HepG2 (cell line): ENCODE results near the gene SYMPK. TPM values are rescaled to one million over a fixed set of nuclear protein-coding genes. Genes with fewer than 3 reads are reported as not detected.

Experiments
- ARNT ChIP-seq: fragments of 450-650 bp; IDR thresholded peaks from 2 replicates; pipeline ENCODE4 v1.6.1; 2017
- ARNT2 ChIP-seq: sonication (generic); formaldehyde crosslinking; IDR thresholded peaks from 2 replicates; pipeline ENCODE4 v1.8.0; 2022; ENCODE audit warnings: mild to moderate bottlenecking, low read depth, missing genetic modification reagents, moderate library complexity
- ATF1 ChIP-seq: IDR thresholded peaks from 2 replicates; pipeline ENCODE4 v1.6.1; 2016; ENCODE audit warnings: mild to moderate bottlenecking, control low read depth
- ATRX ChIP-seq: sonication (generic); formaldehyde crosslinking; IDR thresholded peaks from 2 replicates; pipeline ENCODE4 v1.4.0; 2020; ENCODE audit warnings: missing genetic modification reagents, borderline replicate concordance
- BORCS8-MEF2B ChIP-seq: sonication (generic); formaldehyde crosslinking; IDR thresholded peaks from 2 replicates; pipeline ENCODE4 v1.8.0; 2022; ENCODE audit warnings: mild to moderate bottlenecking, missing genetic modification reagents
- EED ChIP-seq: sonication (generic); formaldehyde crosslinking; IDR thresholded peaks from 2 replicates; pipeline ENCODE4 v1.5.0; 2020; ENCODE audit warnings: mild to moderate bottlenecking, missing genetic modification reagents
- ETS1 ChIP-seq: sonication (generic); formaldehyde crosslinking; IDR thresholded peaks from 2 replicates; pipeline ENCODE4 v1.4.0; 2020; ENCODE audit warnings: missing genetic modification reagents
- EZH2 ChIP-seq: conservative IDR thresholded peaks from 2 replicates; pipeline ENCODE4 v1.6.1; 2012; ENCODE audit warnings: mild to moderate bottlenecking, low read depth, low read length, moderate library complexity
- KLF16 ChIP-seq, 2 experiments: sonication (generic) in 1 of 2; formaldehyde crosslinking in 1 of 2; IDR thresholded peaks; 2 replicates each; pipeline versions ENCODE4 v1.6.1 to v1.8.0; 2016 to 2023; ENCODE audit warnings: missing genetic modification reagents in 2 of 2, missing compliant biosample characterization in 1 of 2
- MED1 ChIP-seq: sonication (generic); formaldehyde crosslinking; IDR thresholded peaks from 2 replicates; pipeline ENCODE4 v1.4.0; 2020; ENCODE audit warnings: missing genetic modification reagents
- NFYB ChIP-seq: sonication (generic); formaldehyde crosslinking; IDR thresholded peaks from 2 replicates; pipeline ENCODE4 v1.4.0; 2020; ENCODE audit warnings: missing genetic modification reagents
- NR2F2 ChIP-seq: IDR thresholded peaks from 2 replicates; pipeline ENCODE4 v1.6.1; 2012; ENCODE audit warnings: low read depth, inconsistent platforms, borderline replicate concordance
- PRPF4 ChIP-seq: fragments of 200-400 bp; formaldehyde crosslinking; IDR thresholded peaks from 2 replicates; pipeline ENCODE4 v1.6.1; 2016; ENCODE audit warnings: low read length, low read depth; ENCODE audit not compliant: poor library complexity, severe bottlenecking
- SPEN ChIP-seq: sonication (generic); formaldehyde crosslinking; IDR thresholded peaks from 2 replicates; pipeline ENCODE4 v1.5.1; 2020; ENCODE audit warnings: low read depth, mild to moderate bottlenecking, missing genetic modification reagents
- THYN1 ChIP-seq: sonication (generic); formaldehyde crosslinking; IDR thresholded peaks from 2 replicates; pipeline ENCODE4 v1.8.1; 2023; ENCODE audit warnings: low read depth, mild to moderate bottlenecking, moderate library complexity, missing genetic modification reagents, borderline replicate concordance
- YEATS2 ChIP-seq: sonication (generic); formaldehyde crosslinking; IDR thresholded peaks from 2 replicates; pipeline ENCODE4 v1.4.0; 2020; ENCODE audit warnings: missing genetic modification reagents, borderline replicate concordance
- ZKSCAN5 ChIP-seq: sonication (generic); formaldehyde crosslinking; IDR thresholded peaks from 2 replicates; pipeline ENCODE4 v1.5.1; 2020; ENCODE audit warnings: mild to moderate bottlenecking, missing genetic modification reagents
- ZNF256 ChIP-seq: sonication (generic); formaldehyde crosslinking; conservative IDR thresholded peaks from 2 replicates; pipeline ENCODE4 v1.4.0; 2020; ENCODE audit warnings: missing genetic modification reagents
- ZNF260 ChIP-seq: sonication (generic); formaldehyde crosslinking; IDR thresholded peaks from 2 replicates; pipeline ENCODE4 v1.4.0; 2020; ENCODE audit warnings: missing genetic modification reagents, low read depth, mild to moderate bottlenecking, borderline replicate concordance
- ZNF282 ChIP-seq: fragments of 450-650 bp; IDR thresholded peaks from 2 replicates; pipeline ENCODE4 v1.6.1; 2018; ENCODE audit not compliant: partially characterized antibody
- ZNF326 ChIP-seq: sonication (generic); formaldehyde crosslinking; IDR thresholded peaks from 2 replicates; pipeline ENCODE4 v1.4.0; 2020; ENCODE audit warnings: missing genetic modification reagents, borderline replicate concordance
- ZNF343 ChIP-seq: sonication (generic); formaldehyde crosslinking; IDR thresholded peaks from 2 replicates; pipeline ENCODE4 v1.4.0; 2020; ENCODE audit warnings: mild to moderate bottlenecking, missing genetic modification reagents
- ZNF616 ChIP-seq: sonication (generic); formaldehyde crosslinking; IDR thresholded peaks from 2 replicates; pipeline ENCODE4 v1.5.0; 2020; ENCODE audit warnings: low read depth, mild to moderate bottlenecking, missing genetic modification reagents
- polyA plus RNA-seq, 8 experiments: library from polyadenylated mRNA; depleted of rRNA in 3 of 8; stranded (reverse) in 7 of 8; unstranded in 1 of 8; fragments of >200 nt; fragmentation: Illumina TruSeq in 4 of 8; extraction: Trizol in 4 of 8; gene quantifications; 2 replicates each; pipeline versions ENCODE4 v1.2.1 to v1.2.3, GENCODE V29; 2011 to 2016; ENCODE audit warnings: low read depth in 4 of 8, missing spikeins in 1 of 8, mixed read lengths in 1 of 8; ENCODE audit not compliant: insufficient read depth in 1 of 8
- total RNA-seq, 5 experiments: library from RNA; depleted of rRNA; stranded (reverse); fragments of >200 nt; fragmentation: Illumina TruSeq; extraction: Trizol; gene quantifications; 2 replicates each; pipeline ENCODE4 v1.2.3, GENCODE V29; 2016; ENCODE audit warnings: low read depth in 1 of 5
- TF ChIP-seq, protein P1 (sequence below): IDR thresholded peaks from 2 replicates; pipeline ENCODE4 v1.6.1; 2012; ENCODE audit warnings: low read length, improper control_type of control experiment
- TF ChIP-seq, protein P2 (sequence below): sonication (generic); formaldehyde crosslinking; IDR thresholded peaks from 2 replicates; pipeline ENCODE4 v1.8.1; 2023; ENCODE audit warnings: missing genetic modification reagents, inconsistent platforms, borderline replicate concordance

Gene SYMPK
- total and polyA plus RNA-seq, 2 of the 13 experiments (the other 11 are each of a cell fraction or from before 2014, with no cell fraction given) = 21.9 to 55.7 TPM

- TF ChIP-seq, protein P1, sequence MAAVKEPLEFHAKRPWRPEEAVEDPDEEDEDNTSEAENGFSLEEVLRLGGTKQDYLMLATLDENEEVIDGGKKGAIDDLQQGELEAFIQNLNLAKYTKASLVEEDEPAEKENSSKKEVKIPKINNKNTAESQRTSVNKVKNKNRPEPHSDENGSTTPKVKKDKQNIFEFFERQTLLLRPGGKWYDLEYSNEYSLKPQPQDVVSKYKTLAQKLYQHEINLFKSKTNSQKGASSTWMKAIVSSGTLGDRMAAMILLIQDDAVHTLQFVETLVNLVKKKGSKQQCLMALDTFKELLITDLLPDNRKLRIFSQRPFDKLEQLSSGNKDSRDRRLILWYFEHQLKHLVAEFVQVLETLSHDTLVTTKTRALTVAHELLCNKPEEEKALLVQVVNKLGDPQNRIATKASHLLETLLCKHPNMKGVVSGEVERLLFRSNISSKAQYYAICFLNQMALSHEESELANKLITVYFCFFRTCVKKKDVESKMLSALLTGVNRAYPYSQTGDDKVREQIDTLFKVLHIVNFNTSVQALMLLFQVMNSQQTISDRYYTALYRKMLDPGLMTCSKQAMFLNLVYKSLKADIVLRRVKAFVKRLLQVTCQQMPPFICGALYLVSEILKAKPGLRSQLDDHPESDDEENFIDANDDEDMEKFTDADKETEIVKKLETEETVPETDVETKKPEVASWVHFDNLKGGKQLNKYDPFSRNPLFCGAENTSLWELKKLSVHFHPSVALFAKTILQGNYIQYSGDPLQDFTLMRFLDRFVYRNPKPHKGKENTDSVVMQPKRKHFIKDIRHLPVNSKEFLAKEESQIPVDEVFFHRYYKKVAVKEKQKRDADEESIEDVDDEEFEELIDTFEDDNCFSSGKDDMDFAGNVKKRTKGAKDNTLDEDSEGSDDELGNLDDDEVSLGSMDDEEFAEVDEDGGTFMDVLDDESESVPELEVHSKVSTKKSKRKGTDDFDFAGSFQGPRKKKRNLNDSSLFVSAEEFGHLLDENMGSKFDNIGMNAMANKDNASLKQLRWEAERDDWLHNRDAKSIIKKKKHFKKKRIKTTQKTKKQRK = no peak
- no peak for TF ChIP-seq ARNT
- no peak for TF ChIP-seq ZNF326
- TF ChIP-seq, protein P2, sequence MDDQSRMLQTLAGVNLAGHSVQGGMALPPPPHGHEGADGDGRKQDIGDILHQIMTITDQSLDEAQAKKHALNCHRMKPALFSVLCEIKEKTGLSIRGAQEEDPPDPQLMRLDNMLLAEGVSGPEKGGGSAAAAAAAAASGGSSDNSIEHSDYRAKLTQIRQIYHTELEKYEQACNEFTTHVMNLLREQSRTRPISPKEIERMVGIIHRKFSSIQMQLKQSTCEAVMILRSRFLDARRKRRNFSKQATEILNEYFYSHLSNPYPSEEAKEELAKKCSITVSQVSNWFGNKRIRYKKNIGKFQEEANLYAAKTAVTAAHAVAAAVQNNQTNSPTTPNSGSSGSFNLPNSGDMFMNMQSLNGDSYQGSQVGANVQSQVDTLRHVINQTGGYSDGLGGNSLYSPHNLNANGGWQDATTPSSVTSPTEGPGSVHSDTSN (CRISPR knock-in tag) = no peak; the same call in 1 of the 2 replicates
- no peak for TF ChIP-seq ZNF616 (CRISPR knock-in tag)
- no peak for TF ChIP-seq ETS1 (CRISPR knock-in tag)
- TF ChIP-seq EZH2 = no peak
- peak; percentile 39; the same call in 1 of the 2 replicates for TF ChIP-seq YEATS2 (CRISPR knock-in tag)
- TF ChIP-seq MED1 (CRISPR knock-in tag) = peak; percentile 80
- TF ChIP-seq ZNF343 (CRISPR knock-in tag) = 0 out of 2 replicates have a peak, but pooled peaks have one; percentile 22
- TF ChIP-seq SPEN (CRISPR knock-in tag) = peak; percentile 50; the same call in 1 of the 2 replicates
- TF ChIP-seq NFYB = no peak
- TF ChIP-seq ZNF260 (CRISPR knock-in tag) = no peak
- no peak for TF ChIP-seq ZNF282
- no peak for TF ChIP-seq NR2F2
- TF ChIP-seq ZNF256 (CRISPR knock-in tag) = no peak
- TF ChIP-seq BORCS8-MEF2B (CRISPR knock-in tag) = 0 out of 2 replicates have a peak, but pooled peaks have one; percentile 16
- peak in 1 of 2 experiments; percentile 72; a peak in 2 of 4 replicates for TF ChIP-seq KLF16 (CRISPR knock-in tag; IDR thresholded peaks at IDR 0.05)
- no peak for TF ChIP-seq PRPF4
- TF ChIP-seq ZKSCAN5 (CRISPR knock-in tag) = no peak
- no peak for TF ChIP-seq ATF1
- TF ChIP-seq ATRX (CRISPR knock-in tag) = no peak
- TF ChIP-seq THYN1 = no peak
- 0 out of 2 replicates have a peak, but pooled peaks have one; percentile 54 for TF ChIP-seq EED (CRISPR knock-in tag)
- TF ChIP-seq ARNT2 (CRISPR knock-in tag) = no peak
Measured at GRCh38 chr19:45863840-45864628, 1.1 kb upstream of the SYMPK start, which contains the start of gene FOXA3 (continued).
